ENCODE data around the gene TTC36. TPM values are rescaled to one million over a fixed set of nuclear protein-coding genes. Genes with fewer than 3 reads are reported as not detected.
"Not testable (repeated sequence)": the region's sequence is repeated elsewhere in the genome, so short reads cannot be mapped to it uniquely, and the experiment has no call there.

Gene TTC36
- total RNA-seq, 4 donors from 2014 or later, result 0.27 to 0.42 TPM; not detected in 2

- intact Hi-C loops (cut with DNase I; ENCODE audit: low total_unique reads), result no loop called here
Observed at GRCh38 chr11:118565051-118565450, 37.8 kb downstream of the TTC36 start.

DNA sequence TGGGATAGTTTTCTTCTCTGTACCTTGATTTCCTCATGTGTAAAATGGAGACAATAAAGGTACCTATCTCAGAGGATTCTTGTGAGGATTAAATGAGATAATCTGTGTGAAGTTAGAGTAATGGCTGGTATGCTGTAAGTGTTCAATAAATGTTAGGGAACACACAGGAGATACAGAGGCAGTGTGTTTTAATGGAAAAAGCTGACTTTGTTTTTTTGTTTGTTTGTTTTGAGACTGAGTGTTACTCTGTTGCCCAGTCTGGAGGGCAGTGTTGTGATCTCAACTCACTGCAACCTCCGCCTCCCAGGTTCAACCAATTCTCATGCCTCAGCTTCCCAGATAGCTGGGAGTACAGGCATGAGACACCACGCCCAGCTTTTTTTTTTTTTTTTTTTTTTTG, 42.4 kb downstream of the TTC36 start:
- 75 to 78% methylated on average over 2 of the region's 2 CpGs for WGBS, 2 donors
- DNase-seq (ENCODE audit: low spot score in 2 of 2), result no peak
- no peak overlapping the region for H3K4me3 ChIP-seq (ENCODE audit: low read depth, poor library complexity, severe bottlenecking)
- TF ChIP-seq POLR2A (IDR thresholded peaks at IDR 0.05), result no peak
- TF ChIP-seq, protein P1, sequence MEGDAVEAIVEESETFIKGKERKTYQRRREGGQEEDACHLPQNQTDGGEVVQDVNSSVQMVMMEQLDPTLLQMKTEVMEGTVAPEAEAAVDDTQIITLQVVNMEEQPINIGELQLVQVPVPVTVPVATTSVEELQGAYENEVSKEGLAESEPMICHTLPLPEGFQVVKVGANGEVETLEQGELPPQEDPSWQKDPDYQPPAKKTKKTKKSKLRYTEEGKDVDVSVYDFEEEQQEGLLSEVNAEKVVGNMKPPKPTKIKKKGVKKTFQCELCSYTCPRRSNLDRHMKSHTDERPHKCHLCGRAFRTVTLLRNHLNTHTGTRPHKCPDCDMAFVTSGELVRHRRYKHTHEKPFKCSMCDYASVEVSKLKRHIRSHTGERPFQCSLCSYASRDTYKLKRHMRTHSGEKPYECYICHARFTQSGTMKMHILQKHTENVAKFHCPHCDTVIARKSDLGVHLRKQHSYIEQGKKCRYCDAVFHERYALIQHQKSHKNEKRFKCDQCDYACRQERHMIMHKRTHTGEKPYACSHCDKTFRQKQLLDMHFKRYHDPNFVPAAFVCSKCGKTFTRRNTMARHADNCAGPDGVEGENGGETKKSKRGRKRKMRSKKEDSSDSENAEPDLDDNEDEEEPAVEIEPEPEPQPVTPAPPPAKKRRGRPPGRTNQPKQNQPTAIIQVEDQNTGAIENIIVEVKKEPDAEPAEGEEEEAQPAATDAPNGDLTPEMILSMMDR (IDR thresholded peaks at IDR 0.05), result no peak
- intact Hi-C loops (cut with DNase I; ENCODE audit: low total_unique reads), result no loop called here

More at GRCh38 chr11:118565051-118565450, 37.8 kb downstream of the TTC36 start:
- DNase-seq (ENCODE audit: low spot score in 2 of 2), result peak in 1 of 2 donors; percentile 29
- 12% methylated on average over 5 of the region's 5 CpGs for WGBS, 2 donors
- H3K4me3 ChIP-seq (ENCODE audit: low read depth, poor library complexity, severe bottlenecking), result no peak overlapping the region
- TF ChIP-seq POLR2A (IDR thresholded peaks at IDR 0.05), result no peak
- TF ChIP-seq, protein P1 (IDR thresholded peaks at IDR 0.05), result no peak

GRCh38 chr11:118570787-118571186, 43.5 kb downstream of the TTC36 start:
- DNase-seq (ENCODE audit: low spot score in 2 of 2), result no peak
- WGBS, 2 donors, result 100% methylated on average over 1 of the region's 1 CpG
- no peak overlapping the region for H3K4me3 ChIP-seq (ENCODE audit: low read depth, poor library complexity, severe bottlenecking)
- no peak for TF ChIP-seq POLR2A (IDR thresholded peaks at IDR 0.05)
- TF ChIP-seq, protein P1 (IDR thresholded peaks at IDR 0.05), result no peak
- intact Hi-C loops (cut with DNase I; ENCODE audit: low total_unique reads), result no loop called here

- peak overlapping the region; percentile 98 for H3K4me3 ChIP-seq (ENCODE audit: low read depth, poor library complexity, severe bottlenecking)
- DNase-seq (ENCODE audit: low spot score in 2 of 2); intact Hi-C loops (cut with DNase I; ENCODE audit: low total_unique reads): not testable (repeated sequence)
- 5 to 15% methylated on average over 15 of the region's 15 CpGs for WGBS, 2 donors
Observed at GRCh38 chr11:118571701-118572060, 44.4 kb downstream of the TTC36 start.

DNA sequence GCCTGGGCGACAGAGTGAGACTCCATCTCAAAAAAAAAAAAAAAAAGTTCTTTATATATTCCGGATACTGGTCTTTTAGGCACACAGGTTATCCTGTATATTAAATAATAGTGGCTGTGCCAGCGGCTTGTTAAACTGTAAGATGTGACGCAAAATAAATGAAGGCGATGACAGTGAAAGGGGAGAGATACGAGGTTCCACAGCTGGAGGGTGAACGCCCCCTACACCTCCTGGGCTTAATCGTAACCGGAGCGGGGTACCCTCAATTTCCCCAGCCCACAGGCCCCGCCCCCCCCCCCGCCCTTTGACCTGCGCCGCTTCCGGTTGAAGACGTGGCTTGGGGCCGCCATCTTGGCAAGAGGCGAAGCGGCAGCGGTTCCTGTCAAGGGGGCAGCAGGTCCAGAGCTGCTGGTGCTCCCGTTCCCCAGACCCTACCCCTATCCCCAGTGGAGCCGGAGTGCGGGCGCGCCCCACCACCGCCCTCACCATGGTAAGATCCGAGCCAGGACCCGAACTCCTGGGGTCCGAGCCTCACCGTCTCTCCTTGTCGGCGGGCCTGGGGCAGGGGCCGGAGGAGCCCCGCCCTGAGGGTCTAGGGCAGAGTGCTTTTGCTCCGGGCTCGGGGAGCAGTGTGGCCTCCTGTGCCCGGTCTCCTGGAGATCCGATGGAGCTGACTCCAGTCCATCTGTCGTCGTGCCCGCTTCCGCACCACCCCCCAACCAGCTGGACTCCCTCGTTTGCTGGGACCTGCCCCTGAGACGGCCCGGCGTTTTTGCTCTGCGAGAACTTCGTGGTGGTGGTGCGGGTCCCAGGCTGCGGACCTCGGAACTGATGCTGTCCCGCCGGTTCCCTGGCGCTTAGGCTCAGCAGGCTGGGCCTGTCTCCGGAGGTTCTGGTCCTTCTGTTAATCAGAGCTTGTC, 45.0 kb downstream of the TTC36 start, which contains the start of gene ARCN1:
Gene ARCN1, plus strand, starts transcription at position 349 of the 920 bp plus-strand sequence. Its CDS starts 139 bp downstream, at position 488.
- DNase-seq (ENCODE audit: low spot score in 2 of 2), result peak; percentile 69 to 95
- intact Hi-C loops (cut with DNase I; ENCODE audit: low total_unique reads), result no loop called here
- no peak for TF ChIP-seq POLR2A (IDR thresholded peaks at IDR 0.05)
- TF ChIP-seq, protein P1 (IDR thresholded peaks at IDR 0.05), result no peak
- peak within 1 kb of the TSS; percentile 98 for H3K4me3 ChIP-seq (ENCODE audit: low read depth, poor library complexity, severe bottlenecking)
- WGBS, 2 donors, result 0% methylated on average over 39 to 44 of the region's 55 CpGs

- 3 to 5% methylated on average over 10 of the region's 10 CpGs for WGBS, 2 donors
- no peak for DNase-seq (ENCODE audit: low spot score in 2 of 2)
- TF ChIP-seq, protein P1 (IDR thresholded peaks at IDR 0.05), result no peak
- TF ChIP-seq POLR2A (IDR thresholded peaks at IDR 0.05), result no peak
- intact Hi-C loops (cut with DNase I; ENCODE audit: low total_unique reads), result no loop called here
- peak overlapping the region; percentile 98 for H3K4me3 ChIP-seq (ENCODE audit: low read depth, poor library complexity, severe bottlenecking)
Observed at GRCh38 chr11:118572981-118573550, 45.8 kb downstream of the TTC36 start.
